ENCODE data around the gene PRKCB.
"Not testable (repeated sequence)": the region's sequence is repeated elsewhere in the genome, so short reads cannot be mapped to it uniquely, and the experiment has no call there.

PRKCB gene

GRCh38 chr16:24009955-24010354 is 174.2 kb downstream of the PRKCB start:
- DNase-seq (ENCODE audit: low spot score): no peak

- peak; percentile 61 for DNase-seq (ENCODE audit: low spot score)
These were observed 174.8 kb downstream of the PRKCB start for GRCh38 chr16:24010440-24011089.

- DNase-seq (ENCODE audit: low spot score): no peak
These were observed 175.5 kb downstream of the PRKCB start for GRCh38 chr16:24011237-24011636.

- DNase-seq (ENCODE audit: low spot score): no peak
These were observed 177.4 kb downstream of the PRKCB start for GRCh38 chr16:24013054-24013636.

GRCh38 chr16:24013864-24014645 is 178.3 kb downstream of the PRKCB start:
- peak; percentile 11 for DNase-seq (ENCODE audit: low spot score)

- DNase-seq (ENCODE audit: low spot score): not testable (repeated sequence)
These were observed 179.2 kb downstream of the PRKCB start for GRCh38 chr16:24014955-24015354.

GRCh38 chr16:24015923-24016322 is 180.1 kb downstream of the PRKCB start:
- DNase-seq (ENCODE audit: low spot score): no peak

- no peak for DNase-seq (ENCODE audit: low spot score)
These were observed 182.7 kb downstream of the PRKCB start for GRCh38 chr16:24018485-24018884.

GRCh38 chr16:24022797-24023196 is 187.0 kb downstream of the PRKCB start:
- DNase-seq (ENCODE audit: low spot score): no peak

GRCh38 chr16:24023621-24024020 is 187.8 kb downstream of the PRKCB start:
- no peak for DNase-seq (ENCODE audit: low spot score)

- DNase-seq (ENCODE audit: low spot score): no peak
These were observed 189.2 kb downstream of the PRKCB start for GRCh38 chr16:24024971-24025370.

GRCh38 chr16:24027466-24027865 is 191.7 kb downstream of the PRKCB start:
- DNase-seq (ENCODE audit: low spot score): no peak

- DNase-seq (ENCODE audit: low spot score): not testable (repeated sequence)
These were observed 194.1 kb downstream of the PRKCB start for GRCh38 chr16:24029841-24030240.

- DNase-seq (ENCODE audit: low spot score): no peak
These were observed 199.5 kb downstream of the PRKCB start for GRCh38 chr16:24035127-24035842.

- DNase-seq (ENCODE audit: low spot score): no peak
These were observed 200.3 kb downstream of the PRKCB start for GRCh38 chr16:24036038-24036543.

- peak; percentile 47 for DNase-seq (ENCODE audit: low spot score)
These were observed 200.8 kb downstream of the PRKCB start for GRCh38 chr16:24036614-24037013.

GRCh38 chr16:24037335-24037734 is 201.6 kb downstream of the PRKCB start:
- no peak for DNase-seq (ENCODE audit: low spot score)

GRCh38 chr16:24041834-24042631 is 206.2 kb downstream of the PRKCB start:
- DNase-seq (ENCODE audit: low spot score): peak; percentile 48

GRCh38 chr16:24044467-24044866 is 208.7 kb downstream of the PRKCB start:
- no peak for DNase-seq (ENCODE audit: low spot score)

- no peak for DNase-seq (ENCODE audit: low spot score)
These were observed 209.9 kb downstream of the PRKCB start for GRCh38 chr16:24045641-24046040.

GRCh38 chr16:24046442-24046841 is 210.7 kb downstream of the PRKCB start:
- DNase-seq (ENCODE audit: low spot score): no peak

Measured in LoVo (cell line).